Measurements from ENCODE around the gene PLS1.

The PLS1 gene

DNA sequence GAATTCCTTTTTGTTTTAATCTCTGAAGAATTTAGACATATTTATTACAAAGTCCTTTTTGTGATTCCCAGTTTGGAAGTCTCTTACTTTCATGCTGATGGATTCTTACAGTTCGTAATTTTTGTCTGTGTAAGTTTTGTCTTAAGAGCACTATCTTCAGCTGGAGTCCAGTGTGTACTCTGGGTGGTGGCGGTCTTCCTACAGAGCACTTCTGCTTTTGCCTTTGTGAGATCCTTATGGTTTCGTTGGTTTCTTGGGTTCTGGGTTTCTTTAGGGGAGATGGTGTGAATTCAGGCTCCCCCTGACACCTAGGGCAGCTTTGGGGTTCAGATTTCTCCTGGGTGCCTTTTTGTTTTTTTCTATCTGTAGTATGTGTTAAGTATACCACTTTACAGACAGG is 45.3 kb downstream of the PLS1 start:
- peak; percentile 13 for DNase-seq (ENCODE audit: low read depth)
- H3K4me3 ChIP-seq (ENCODE audit: low read depth, low read length) = no peak overlapping the region
- TF ChIP-seq POLR2A (IDR thresholded peaks at IDR 0.05; ENCODE audit: extremely low read depth, insufficient read length) (no peak), MYC (IDR thresholded peaks at IDR 0.05; ENCODE audit: low read depth, low read length) (no peak)
- TF ChIP-seq, protein P1, sequence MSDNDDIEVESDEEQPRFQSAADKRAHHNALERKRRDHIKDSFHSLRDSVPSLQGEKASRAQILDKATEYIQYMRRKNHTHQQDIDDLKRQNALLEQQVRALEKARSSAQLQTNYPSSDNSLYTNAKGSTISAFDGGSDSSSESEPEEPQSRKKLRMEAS (IDR thresholded peaks at IDR 0.05; ENCODE audit: low read depth, low read length) = no peak
- TF ChIP-seq, protein P2, sequence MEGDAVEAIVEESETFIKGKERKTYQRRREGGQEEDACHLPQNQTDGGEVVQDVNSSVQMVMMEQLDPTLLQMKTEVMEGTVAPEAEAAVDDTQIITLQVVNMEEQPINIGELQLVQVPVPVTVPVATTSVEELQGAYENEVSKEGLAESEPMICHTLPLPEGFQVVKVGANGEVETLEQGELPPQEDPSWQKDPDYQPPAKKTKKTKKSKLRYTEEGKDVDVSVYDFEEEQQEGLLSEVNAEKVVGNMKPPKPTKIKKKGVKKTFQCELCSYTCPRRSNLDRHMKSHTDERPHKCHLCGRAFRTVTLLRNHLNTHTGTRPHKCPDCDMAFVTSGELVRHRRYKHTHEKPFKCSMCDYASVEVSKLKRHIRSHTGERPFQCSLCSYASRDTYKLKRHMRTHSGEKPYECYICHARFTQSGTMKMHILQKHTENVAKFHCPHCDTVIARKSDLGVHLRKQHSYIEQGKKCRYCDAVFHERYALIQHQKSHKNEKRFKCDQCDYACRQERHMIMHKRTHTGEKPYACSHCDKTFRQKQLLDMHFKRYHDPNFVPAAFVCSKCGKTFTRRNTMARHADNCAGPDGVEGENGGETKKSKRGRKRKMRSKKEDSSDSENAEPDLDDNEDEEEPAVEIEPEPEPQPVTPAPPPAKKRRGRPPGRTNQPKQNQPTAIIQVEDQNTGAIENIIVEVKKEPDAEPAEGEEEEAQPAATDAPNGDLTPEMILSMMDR (IDR thresholded peaks at IDR 0.05; ENCODE audit: low read depth, low read length) = no peak

DNA sequence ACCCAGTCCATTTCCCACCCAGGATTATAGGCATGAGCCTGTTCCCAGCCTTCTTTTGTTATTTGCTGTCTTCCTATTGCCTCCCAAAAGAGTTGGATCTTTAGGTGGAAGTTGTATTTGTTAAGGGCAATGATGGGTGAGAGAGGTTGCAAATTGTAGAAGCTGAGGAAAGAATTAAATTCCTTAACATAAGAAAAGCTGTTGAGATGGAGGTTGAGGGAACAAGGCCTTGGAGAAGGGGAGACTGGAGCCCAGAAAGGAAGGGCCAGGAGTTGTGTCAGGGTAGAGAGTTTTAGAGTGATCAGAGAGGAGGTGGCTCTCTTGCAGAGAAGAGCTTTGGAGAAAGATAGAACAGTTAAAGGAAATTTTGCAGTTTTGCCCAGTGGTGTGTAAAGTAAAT is 46.8 kb downstream of the PLS1 start:
- H3K4me3 ChIP-seq (ENCODE audit: low read depth, low read length) = no peak overlapping the region
- DNase-seq (ENCODE audit: low read depth) = no peak
- no peak for TF ChIP-seq POLR2A (IDR thresholded peaks at IDR 0.05; ENCODE audit: extremely low read depth, insufficient read length)
- TF ChIP-seq, protein P2 (IDR thresholded peaks at IDR 0.05; ENCODE audit: low read depth, low read length) = no peak
- TF ChIP-seq MYC (IDR thresholded peaks at IDR 0.05; ENCODE audit: low read depth, low read length) = no peak
- TF ChIP-seq, protein P1 (IDR thresholded peaks at IDR 0.05; ENCODE audit: low read depth, low read length) = no peak

DNA sequence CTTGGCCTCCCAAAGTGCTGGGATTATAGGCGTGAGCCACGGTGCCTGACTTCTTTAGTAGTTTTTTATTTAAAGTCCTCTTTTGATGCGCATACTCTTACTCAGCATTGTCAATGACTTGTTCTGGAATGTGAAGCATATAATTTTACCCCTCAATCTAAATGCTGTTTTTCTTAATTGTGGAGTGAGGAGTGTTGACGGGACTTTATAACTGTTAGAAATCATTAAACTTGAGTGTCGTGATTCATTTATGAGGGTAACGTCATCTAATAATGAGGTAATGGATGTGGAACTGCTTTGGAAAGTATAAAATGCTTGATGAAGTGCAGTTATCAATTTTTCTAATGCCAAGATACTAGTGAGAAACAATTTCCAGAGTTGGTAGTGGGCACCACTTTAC is 48.3 kb downstream of the PLS1 start:
- H3K4me3 ChIP-seq (ENCODE audit: low read depth, low read length) = no peak overlapping the region
- no peak for DNase-seq (ENCODE audit: low read depth)
- TF ChIP-seq, protein P1 (IDR thresholded peaks at IDR 0.05; ENCODE audit: low read depth, low read length) = no peak
- TF ChIP-seq MYC (IDR thresholded peaks at IDR 0.05; ENCODE audit: low read depth, low read length) (no peak), POLR2A (IDR thresholded peaks at IDR 0.05; ENCODE audit: extremely low read depth, insufficient read length) (no peak)
- TF ChIP-seq, protein P2 (IDR thresholded peaks at IDR 0.05; ENCODE audit: low read depth, low read length) = no peak

DNA sequence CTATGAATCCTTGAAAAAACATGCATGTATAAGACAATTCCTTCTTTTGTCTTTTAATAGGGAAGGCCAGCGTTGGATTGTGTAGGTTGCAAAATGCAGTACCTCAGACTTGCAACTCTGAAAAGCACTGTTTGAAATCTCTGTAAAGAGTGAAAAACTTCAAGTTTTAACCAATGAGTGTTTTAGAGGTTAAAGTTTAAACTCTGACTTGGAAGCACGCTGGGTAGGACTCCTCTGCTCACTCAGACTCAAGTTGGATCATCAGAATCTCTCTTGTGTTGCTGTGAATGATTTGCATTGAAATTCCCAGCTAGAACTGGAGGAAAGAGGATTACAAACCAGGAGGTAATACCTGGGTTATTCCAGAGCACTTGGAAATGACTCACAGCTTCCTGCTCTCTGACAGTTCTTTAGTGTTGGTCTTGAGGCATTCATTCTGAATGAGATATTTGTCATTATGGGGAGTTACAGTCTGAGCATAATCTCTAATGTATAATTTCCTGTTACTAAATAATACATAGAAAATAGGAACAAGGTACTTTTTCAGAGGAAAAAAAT is 49.1 kb downstream of the PLS1 start:
- TF ChIP-seq, protein P1 (IDR thresholded peaks at IDR 0.05; ENCODE audit: low read depth, low read length) = no peak
- TF ChIP-seq POLR2A (IDR thresholded peaks at IDR 0.05; ENCODE audit: extremely low read depth, insufficient read length) (no peak), MYC (IDR thresholded peaks at IDR 0.05; ENCODE audit: low read depth, low read length) (no peak)
- TF ChIP-seq, protein P2 (IDR thresholded peaks at IDR 0.05; ENCODE audit: low read depth, low read length) = no peak
- no peak for DNase-seq (ENCODE audit: low read depth)
- no peak overlapping the region for H3K4me3 ChIP-seq (ENCODE audit: low read depth, low read length)

DNA sequence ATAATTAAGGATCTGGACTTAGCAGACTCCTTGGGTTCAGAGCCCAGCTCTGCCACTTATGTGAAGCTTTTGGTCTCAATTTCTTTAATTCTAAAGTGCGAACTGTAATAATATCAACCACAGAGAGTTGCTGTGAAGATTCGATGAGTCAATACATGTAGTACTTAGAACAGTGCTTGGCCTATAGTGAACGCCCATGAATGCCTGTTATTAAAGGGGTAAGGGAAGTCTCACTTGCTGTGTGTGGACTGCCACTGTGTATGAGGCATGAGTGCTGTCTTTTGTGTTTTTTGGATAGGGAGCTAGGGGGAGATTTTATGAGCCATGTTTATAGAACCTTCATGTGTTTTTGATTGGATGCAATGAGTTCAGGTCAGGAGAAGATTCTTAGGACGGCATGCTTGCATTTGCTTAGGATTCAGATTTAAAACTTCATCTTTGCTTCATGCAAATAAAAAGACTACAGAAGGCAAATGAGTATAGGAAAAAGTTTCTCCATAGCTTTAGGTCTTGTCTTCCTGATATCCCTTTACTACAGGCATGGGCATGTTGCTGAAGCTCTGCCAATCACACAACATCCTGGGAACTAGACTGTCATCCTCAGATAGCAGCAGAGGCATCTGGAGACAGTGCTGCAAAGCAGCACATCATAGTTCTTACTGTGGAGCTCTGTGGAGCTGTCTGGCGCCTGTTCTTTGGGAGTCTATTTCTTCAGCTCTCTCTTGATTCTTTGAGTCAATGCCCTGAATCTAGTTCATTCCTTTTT is 50.0 kb downstream of the PLS1 start:
- no peak for DNase-seq (ENCODE audit: low read depth)
- TF ChIP-seq MYC (IDR thresholded peaks at IDR 0.05; ENCODE audit: low read depth, low read length) = no peak
- no peak for TF ChIP-seq POLR2A (IDR thresholded peaks at IDR 0.05; ENCODE audit: extremely low read depth, insufficient read length)
- TF ChIP-seq, protein P1 (IDR thresholded peaks at IDR 0.05; ENCODE audit: low read depth, low read length) = no peak
- TF ChIP-seq, protein P2 (IDR thresholded peaks at IDR 0.05; ENCODE audit: low read depth, low read length) = no peak
- H3K4me3 ChIP-seq (ENCODE audit: low read depth, low read length) = no peak overlapping the region
